Measurements from ENCODE around the gene TRMT6. TPM values are rescaled to one million over a fixed set of nuclear protein-coding genes. Genes with fewer than 3 reads are reported as not detected.

Gene TRMT6
- total and polyA plus RNA-seq, 12 donors: 3.7 to 12.8 (median 9.2) TPM

- H3K36me3 ChIP-seq: no peaks in the 10 kb centered on the region
- WGBS, 2 donors: 70 to 71% methylated on average over 6 of the region's 6 CpGs
- H3K4me1 ChIP-seq: peaks cover 0 to 13% (median 6%) of the 10 kb centered on the region in 9 donors
- ATAC-seq: no peak
- intact Hi-C loops (cut with DNase I): no loop called here
- DNase-seq: no peak
- H3K4me3 ChIP-seq: no peak overlapping the region
- peaks cover 0 to 68% (median 40%) of the 10 kb centered on the region in 7 donors for H3K27me3 ChIP-seq
- no peaks in the 10 kb centered on the region for H3K9me3 ChIP-seq
- H3K27ac ChIP-seq: no peak overlapping the region
- TF ChIP-seq CTCF (IDR thresholded peaks at IDR 0.05): no peak
Measured at GRCh38 chr20:5910186-5910585, 40.1 kb downstream of the TRMT6 start.

- no peak overlapping the region for H3K27ac ChIP-seq
- intact Hi-C loops (cut with DNase I): no loop called here
- no peaks in the 10 kb centered on the region for H3K36me3 ChIP-seq
- ATAC-seq (no peak), DNase-seq (no peak)
- H3K4me1 ChIP-seq: peaks cover 0 to 13% (median 6%) of the 10 kb centered on the region in 9 donors
- peaks cover 0 to 57% (median 40%) of the 10 kb centered on the region in 7 donors for H3K27me3 ChIP-seq
- H3K4me3 ChIP-seq: no peak overlapping the region
- WGBS, 2 donors: 66% methylated on average over 2 of the region's 2 CpGs
- no peak for TF ChIP-seq CTCF (IDR thresholded peaks at IDR 0.05)
- H3K9me3 ChIP-seq: no peaks in the 10 kb centered on the region
Measured at GRCh38 chr20:5908981-5909380, 41.4 kb downstream of the TRMT6 start.

GRCh38 chr20:5900908-5901307 lies 49.4 kb downstream of the TRMT6 start:
- Histone ChIP-seq H3K36me3 (no peaks in the 10 kb centered on the region), H3K9me3 (no peaks in the 10 kb centered on the region), H3K27ac (no peak overlapping the region), H3K27me3 (peaks cover 0 to 6% (median 0%) of the 10 kb centered on the region in 7 donors), H3K4me3 (no peak overlapping the region), H3K4me1 (no peaks in the 10 kb centered on the region)
- 70 to 79% methylated on average over 1 of the region's 1 CpG for WGBS, 2 donors
- intact Hi-C loops (cut with DNase I): no loop called here
- ATAC-seq: no peak
- TF ChIP-seq CTCF (IDR thresholded peaks at IDR 0.05): no peak
- no peak for DNase-seq

- intact Hi-C loops (cut with DNase I): no loop called here
- no peak overlapping the region for H3K4me3 ChIP-seq
- H3K27ac ChIP-seq: no peak overlapping the region
- no peak for TF ChIP-seq CTCF (IDR thresholded peaks at IDR 0.05)
- 46 to 58% methylated on average over 1 of the region's 1 CpG for WGBS, 2 donors
- H3K4me1 ChIP-seq: no peaks in the 10 kb centered on the region
- DNase-seq (no peak), ATAC-seq (no peak)
- peaks cover 0 to 6% (median 0%) of the 10 kb centered on the region in 7 donors for H3K27me3 ChIP-seq
- H3K36me3 ChIP-seq: no peaks in the 10 kb centered on the region
- H3K9me3 ChIP-seq: no peaks in the 10 kb centered on the region
Measured at GRCh38 chr20:5899444-5899843, 50.9 kb downstream of the TRMT6 start.
